Esophagus muscularis mucosa (tissue), 4 donors: ENCODE data around the gene HOXB5. TPM values are rescaled to one million over a fixed set of nuclear protein-coding genes. Genes with fewer than 3 reads are reported as not detected.

ENCODE experiments used
- DNase-seq: peaks from one replicate; pipeline ENCODE4 v3.0.0-alpha.2; 2017; ENCODE audit errors: extremely low spot score
- H3K27ac ChIP-seq, 4 donors: fragments of 200-600 bp; sonication (generic); replicated peaks in 1 of 4; 1 replicate in 3 of 4; 2 replicates in 1 of 4; pipeline ENCODE4 v1.5.1; 2016 to 2019; ENCODE audit warnings: mild to moderate bottlenecking in 1 of 4
- H3K27me3 ChIP-seq, 4 donors: fragments of 200-600 bp; sonication (generic); one replicate each; pipeline versions ENCODE4 v1.5.1 to v1.6.0; 2016 to 2019
- H3K36me3 ChIP-seq, 4 donors: fragments of 200-600 bp; sonication (generic); one replicate each; pipeline ENCODE4 v1.5.1; 2016 to 2019
- H3K4me1 ChIP-seq, 4 donors: fragments of 200-600 bp; sonication (generic); one replicate each; pipeline ENCODE4 v1.5.1; 2016 to 2019
- H3K4me3 ChIP-seq, 4 donors: fragments of 200-600 bp; sonication (generic); 1 replicate in 2 of 4; 2 replicates in 2 of 4; pipeline ENCODE4 v1.5.1; 2016 to 2019; ENCODE audit warnings: mild to moderate bottlenecking in 4 of 4, moderate library complexity in 1 of 4
- H3K9me3 ChIP-seq, 4 donors: fragments of 200-600 bp; sonication (generic); 1 replicate in 3 of 4; 2 replicates in 1 of 4; pipeline ENCODE4 v1.5.1; 2016 to 2019
- EP300 ChIP-seq: sonication (generic); formaldehyde crosslinking; IDR thresholded peaks from one replicate; pipeline ENCODE4 v1.6.1; 2017; ENCODE audit warnings: antibody characterized with exemption
- POLR2A ChIP-seq: fragments of 450-650 bp; IDR thresholded peaks from one replicate; pipeline ENCODE4 v1.6.1; 2017; ENCODE audit warnings: antibody characterized with exemption, moderate library complexity, mild to moderate bottlenecking, low read depth
- POLR2AphosphoS5 ChIP-seq, 2 donors: sonication (generic); formaldehyde crosslinking; IDR thresholded peaks; one replicate each; pipeline ENCODE4 v1.6.1; 2017; ENCODE audit warnings: antibody characterized with exemption in 2 of 2
- WGBS: methylation state at CpG from one replicate; pipeline ENCODE4 v1.1.5; 2018; 5-methylcytosine and 5-hydroxymethylcytosine counted together
- intact Hi-C: fragments of 100-400 bp; cut with DNase I; formaldehyde crosslinking; loops from one replicate; pipeline ENCODE4 v1.15.1; 2023
- total RNA-seq, 4 donors: library from RNA; depleted of rRNA; stranded (reverse); fragments of >200 nt; gene quantifications; one replicate each; pipeline versions ENCODE4 v1.1.0 to v1.2.1, GENCODE V29; 2016
- TF ChIP-seq, protein P1 (sequence below), 3 experiments: fragments of 200-600 bp in 2 of 3; fragments of 450-650 bp in 1 of 3; sonication (generic) in 2 of 3; IDR thresholded peaks; one replicate each; pipeline ENCODE4 v1.5.1; 2017 to 2019; ENCODE audit warnings: antibody characterized with exemption in 3 of 3, mild to moderate bottlenecking in 2 of 3, moderate library complexity in 1 of 3

The HOXB5 gene
- total RNA-seq, 4 donors from 2014 or later, result 0.17 to 0.83 (median 0.36) TPM

DNA sequence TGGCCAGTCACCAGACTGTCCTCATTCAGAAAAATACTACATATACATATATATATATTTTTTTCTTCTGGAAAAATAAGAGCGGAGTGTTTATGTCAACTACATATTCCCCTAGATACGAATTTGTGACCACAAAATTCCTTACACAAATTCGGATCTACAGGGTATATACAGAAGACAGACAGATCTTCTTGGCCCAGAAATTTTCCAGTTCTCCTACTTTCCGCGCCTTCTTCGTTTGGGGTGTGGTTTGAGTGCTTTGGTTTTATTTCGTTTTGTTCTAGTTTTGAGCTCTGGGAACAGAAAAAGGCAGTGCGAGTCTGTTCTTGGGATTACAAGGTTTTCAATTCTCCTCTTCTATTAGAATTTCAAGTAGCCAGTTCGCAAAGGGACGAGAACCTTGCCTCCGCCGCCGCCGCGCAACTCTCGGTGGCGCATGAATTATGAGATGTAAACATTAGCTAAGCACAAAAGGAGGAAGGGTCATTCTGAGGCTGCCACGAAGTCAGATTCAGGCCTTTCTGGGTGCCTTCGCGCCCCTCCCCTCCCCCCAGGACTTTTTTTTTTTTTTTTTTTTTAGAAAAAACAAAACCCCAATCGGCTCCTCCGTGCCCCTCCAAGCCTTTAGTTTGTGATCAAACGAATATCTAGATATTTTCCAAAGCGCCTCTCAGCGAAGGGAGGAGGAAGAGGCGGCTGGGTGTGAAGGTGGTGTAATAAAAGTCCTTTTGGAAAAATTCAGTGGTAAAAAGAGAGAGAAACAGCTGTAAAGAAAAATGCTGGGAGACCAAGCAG, 13.6 kb downstream of the HOXB5 start:
- no peaks in the 10 kb centered on the region for H3K27me3 ChIP-seq
- WGBS, result 66% methylated on average over 26 of the region's 26 CpGs
- H3K27ac ChIP-seq, result peak overlapping the region; percentile 91 to 97 (median 96)
- no peaks in the 10 kb centered on the region for H3K36me3 ChIP-seq
- DNase-seq, result no peak
- TF ChIP-seq POLR2A, result no peak
- no peak for TF ChIP-seq EP300
- TF ChIP-seq, protein P1, sequence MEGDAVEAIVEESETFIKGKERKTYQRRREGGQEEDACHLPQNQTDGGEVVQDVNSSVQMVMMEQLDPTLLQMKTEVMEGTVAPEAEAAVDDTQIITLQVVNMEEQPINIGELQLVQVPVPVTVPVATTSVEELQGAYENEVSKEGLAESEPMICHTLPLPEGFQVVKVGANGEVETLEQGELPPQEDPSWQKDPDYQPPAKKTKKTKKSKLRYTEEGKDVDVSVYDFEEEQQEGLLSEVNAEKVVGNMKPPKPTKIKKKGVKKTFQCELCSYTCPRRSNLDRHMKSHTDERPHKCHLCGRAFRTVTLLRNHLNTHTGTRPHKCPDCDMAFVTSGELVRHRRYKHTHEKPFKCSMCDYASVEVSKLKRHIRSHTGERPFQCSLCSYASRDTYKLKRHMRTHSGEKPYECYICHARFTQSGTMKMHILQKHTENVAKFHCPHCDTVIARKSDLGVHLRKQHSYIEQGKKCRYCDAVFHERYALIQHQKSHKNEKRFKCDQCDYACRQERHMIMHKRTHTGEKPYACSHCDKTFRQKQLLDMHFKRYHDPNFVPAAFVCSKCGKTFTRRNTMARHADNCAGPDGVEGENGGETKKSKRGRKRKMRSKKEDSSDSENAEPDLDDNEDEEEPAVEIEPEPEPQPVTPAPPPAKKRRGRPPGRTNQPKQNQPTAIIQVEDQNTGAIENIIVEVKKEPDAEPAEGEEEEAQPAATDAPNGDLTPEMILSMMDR (IDR thresholded peaks at IDR 0.05), result no peak
- no peak for TF ChIP-seq POLR2AphosphoS5 (IDR thresholded peaks at IDR 0.05)
- intact Hi-C loops, result no loop called here
- H3K4me3 ChIP-seq, result peak overlapping the region; percentile 65 to 78 (median 73)
- peaks cover 34 to 84% (median 79%) of the 10 kb centered on the region in 4 donors for H3K4me1 ChIP-seq
- H3K9me3 ChIP-seq, result no peaks in the 10 kb centered on the region

DNA sequence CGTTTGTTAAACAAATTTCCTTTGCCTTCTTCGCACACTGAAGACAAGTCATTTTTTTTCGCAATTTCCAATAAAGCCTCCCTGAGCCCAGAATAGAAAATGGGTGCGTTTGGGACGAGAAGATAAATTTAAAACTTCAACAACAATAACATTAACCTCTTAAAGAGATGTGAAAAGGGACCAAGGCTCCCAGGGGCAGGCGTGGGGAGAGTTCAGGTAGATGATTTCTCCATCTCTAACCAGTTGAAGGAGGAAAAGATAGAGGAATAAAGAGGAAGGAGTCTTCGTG, 14.2 kb downstream of the HOXB5 start:
- no peaks in the 10 kb centered on the region for H3K9me3 ChIP-seq
- no peak for DNase-seq
- WGBS, result 63% methylated on average over 7 of the region's 7 CpGs
- no peaks in the 10 kb centered on the region for H3K36me3 ChIP-seq
- H3K27me3 ChIP-seq, result no peaks in the 10 kb centered on the region
- H3K4me3 ChIP-seq, result peak overlapping the region in 3 of 4 donors; percentile 76 to 90 (median 78)
- intact Hi-C loops, result no loop called here
- peak overlapping the region; percentile 91 to 97 (median 96) for H3K27ac ChIP-seq
- H3K4me1 ChIP-seq, result peaks cover 33 to 84% (median 79%) of the 10 kb centered on the region in 4 donors
- no peak for TF ChIP-seq EP300
- no peak for TF ChIP-seq POLR2AphosphoS5 (IDR thresholded peaks at IDR 0.05)
- no peak for TF ChIP-seq POLR2A
- TF ChIP-seq, protein P1 (IDR thresholded peaks at IDR 0.05), result no peak

DNA sequence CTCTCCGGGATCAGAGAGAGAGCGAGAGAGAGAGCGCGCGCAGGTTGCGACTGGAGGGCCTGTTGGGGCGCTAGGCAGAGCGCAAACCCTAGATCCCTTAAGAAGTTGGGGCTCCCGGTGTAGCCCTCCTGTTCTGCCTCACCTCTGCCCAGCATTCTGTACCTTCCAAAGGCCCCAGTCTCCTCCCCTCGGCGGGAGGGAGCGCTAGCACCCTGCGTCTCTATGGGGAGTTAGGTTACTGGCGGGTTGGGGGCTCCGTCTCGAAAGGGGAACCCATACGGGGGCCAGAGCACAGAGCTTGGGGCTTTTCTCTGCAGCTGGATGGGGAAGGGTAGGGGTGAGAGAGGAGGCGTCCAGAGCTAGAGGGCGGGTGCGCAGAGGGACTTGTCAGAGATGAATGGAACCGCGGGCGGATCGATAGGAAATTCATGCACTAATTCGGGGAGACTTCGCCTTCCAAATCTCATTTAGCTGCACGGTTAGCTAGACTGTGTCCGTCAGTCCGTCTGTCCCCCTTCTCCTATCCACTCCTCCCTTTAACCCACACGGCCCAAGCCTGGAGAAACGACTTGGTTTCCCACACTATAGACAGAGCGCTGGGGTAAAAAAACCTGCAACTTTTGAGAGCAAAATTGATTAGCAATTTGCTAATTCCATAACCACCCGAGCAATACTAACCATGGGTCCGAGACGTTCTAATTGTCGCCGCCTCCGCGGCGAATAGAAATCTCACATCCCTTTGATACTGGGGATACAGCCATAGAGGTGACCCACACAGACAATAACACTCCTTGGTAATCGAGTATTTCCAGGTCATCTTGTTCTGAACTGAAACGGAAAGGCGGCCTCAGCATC, 14.7 kb downstream of the HOXB5 start:
- no peak for DNase-seq
- H3K27me3 ChIP-seq, result no peaks in the 10 kb centered on the region
- WGBS, result 33% methylated on average over 42 of the region's 43 CpGs
- no peaks in the 10 kb centered on the region for H3K9me3 ChIP-seq
- TF ChIP-seq POLR2A (no peak), EP300 (no peak), POLR2AphosphoS5 (IDR thresholded peaks at IDR 0.05) (no peak)
- TF ChIP-seq, protein P1 (IDR thresholded peaks at IDR 0.05), result peak in 1 of 3 experiments; percentile 4
- H3K4me1 ChIP-seq, result peaks cover 32 to 84% (median 79%) of the 10 kb centered on the region in 4 donors
- intact Hi-C loops, result no loop called here
- peak overlapping the region; percentile 91 to 97 (median 96) for H3K27ac ChIP-seq
- H3K36me3 ChIP-seq, result no peaks in the 10 kb centered on the region
- H3K4me3 ChIP-seq, result peak overlapping the region; percentile 66 to 90 (median 77)

DNA sequence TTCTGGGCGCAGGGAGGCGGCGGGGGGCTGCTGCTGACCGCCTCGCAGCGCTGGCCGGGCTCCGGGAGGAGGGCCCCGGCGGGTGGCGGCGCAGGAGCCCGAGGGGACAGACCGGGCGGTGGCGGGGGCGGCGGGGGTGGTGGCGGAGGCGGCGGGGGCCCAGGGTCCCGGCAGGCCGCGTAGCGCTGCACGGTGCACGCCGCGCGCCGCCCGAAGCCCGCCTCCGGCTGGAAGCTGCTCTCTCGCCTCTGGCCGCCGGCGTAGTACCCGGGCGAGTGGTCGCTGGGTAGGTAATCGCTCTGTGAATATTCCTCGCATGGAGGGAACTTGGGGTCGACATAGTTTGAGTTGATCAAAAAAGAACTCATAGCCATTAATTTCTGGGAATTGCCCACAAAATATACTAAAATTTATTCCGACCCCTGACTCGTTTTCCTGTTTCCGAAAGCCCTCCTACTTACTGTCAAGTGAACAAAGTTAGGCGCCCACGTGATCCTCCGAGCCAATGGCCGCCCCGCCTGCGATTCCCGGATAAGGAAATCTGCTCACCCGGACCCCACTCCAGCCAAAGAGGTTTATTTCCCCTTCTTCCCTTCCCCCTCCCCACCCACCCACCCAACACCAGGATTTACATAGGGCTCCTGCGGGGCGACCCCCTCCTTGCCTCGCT, 15.5 kb downstream of the HOXB5 start, which contains the start of gene HOXB4:
Gene HOXB4 (minus strand): TSS at position 405 of the 670 bp plus-strand sequence. CDS start 31 bp downstream, at position 374.
- peaks cover 32 to 84% (median 79%) of the 10 kb centered on the region in 4 donors for H3K4me1 ChIP-seq
- intact Hi-C loops, result loop anchor here (2.0 kb wide), 1 partner anchor 35 kb away; no protein-coding TSS in a partner anchor
- TF ChIP-seq, protein P1 (IDR thresholded peaks at IDR 0.05), result no peak
- TF ChIP-seq POLR2A, result no peak
- TF ChIP-seq EP300, result no peak
- TF ChIP-seq POLR2AphosphoS5 (IDR thresholded peaks at IDR 0.05), result peak; percentile 68 to 72

More for the DNA sequence above, 15.5 kb downstream of the HOXB5 start, which contains the start of gene HOXB4:
- no peaks in the 10 kb centered on the region for H3K27me3 ChIP-seq
- peak within 1 kb of the TSS; percentile 91 to 97 (median 96) for H3K27ac ChIP-seq
- H3K4me3 ChIP-seq, result peak within 1 kb of the TSS; percentile 66 to 90 (median 77)
- no peaks in the 10 kb centered on the region for H3K36me3 ChIP-seq
- DNase-seq, result peak; percentile 98
- 0% methylated on average over 24 of the region's 58 CpGs for WGBS
- no peaks in the 10 kb centered on the region for H3K9me3 ChIP-seq
